ACC112 (cell line): Measurements from ENCODE around the gene LINC01488.

Source experiments
- H2AFZ ChIP-seq: fragments of 200-600 bp; sonication (generic); one replicate; pipeline ENCODE4 v1.6.0; 2017; ENCODE audit warnings: antibody characterized with exemption, low read length; ENCODE audit not compliant: unreplicated experiment
- H3K27ac ChIP-seq: fragments of 200-600 bp; sonication (generic); 2 replicates; pipeline ENCODE4 v1.5.1; 2014; ENCODE audit warnings: low read depth, mild to moderate bottlenecking, antibody characterized with exemption, low read length, moderate library complexity
- H3K27me3 ChIP-seq: fragments of 200-600 bp; sonication (generic); 2 replicates; pipeline ENCODE4 v1.6.1; 2014; ENCODE audit warnings: mild to moderate bottlenecking, antibody characterized with exemption, low read length, moderate library complexity, mixed read lengths; ENCODE audit not compliant: insufficient read depth
- H3K36me3 ChIP-seq: fragments of 200-600 bp; sonication (generic); 2 replicates; pipeline ENCODE4 v1.6.1; 2016; ENCODE audit warnings: mild to moderate bottlenecking, antibody characterized with exemption, low read length, moderate library complexity, mixed read lengths; ENCODE audit not compliant: insufficient read depth
- H3K4me1 ChIP-seq: fragments of 200-600 bp; sonication (generic); one replicate; pipeline ENCODE4 v1.6.1; 2016; ENCODE audit warnings: low read length, mixed read lengths; ENCODE audit not compliant: insufficient read depth, unreplicated experiment, control insufficient read depth
- H3K4me3 ChIP-seq: fragments of 200-600 bp; sonication (generic); 2 replicates; pipeline ENCODE4 v1.5.1; 2014; ENCODE audit warnings: mild to moderate bottlenecking, low read depth, low read length
- H3K79me2 ChIP-seq: fragments of 200-600 bp; sonication (generic); one replicate; pipeline ENCODE4 v1.6.0; 2016; ENCODE audit warnings: low read length; ENCODE audit not compliant: control insufficient read depth, unreplicated experiment, insufficient read depth

The LINC01488 gene

DNA sequence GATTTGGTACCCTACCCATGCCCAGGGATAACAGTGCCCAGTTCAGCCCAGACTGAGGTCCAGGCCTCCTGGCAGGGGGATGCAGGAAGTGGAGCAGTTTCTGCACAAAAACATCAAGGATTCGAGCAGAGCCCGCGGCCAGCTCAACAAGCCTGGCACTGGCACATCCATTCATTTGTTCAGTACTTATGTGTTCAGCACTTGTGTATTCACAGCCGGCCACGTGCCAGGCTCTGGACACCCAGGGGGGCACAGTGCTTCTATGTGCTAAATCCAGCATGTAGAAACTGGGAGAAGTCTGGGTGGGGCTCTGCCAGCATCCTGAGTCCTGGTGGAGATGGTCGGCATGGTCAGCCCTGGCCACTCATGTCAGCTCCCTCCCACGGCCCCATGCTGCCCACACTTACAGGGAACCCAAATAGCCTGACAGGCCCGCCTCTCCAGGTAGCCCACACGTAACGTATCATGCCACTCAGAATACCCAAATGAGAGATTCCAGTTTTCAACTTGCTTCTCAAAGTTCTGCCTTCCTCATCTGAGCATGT is 28.5 kb downstream of the LINC01488 start:
- no peaks in the 10 kb centered on the region for H3K79me2 ChIP-seq
- no peaks in the 10 kb centered on the region for H3K36me3 ChIP-seq
- H3K27ac ChIP-seq, result no peak overlapping the region
- H3K27me3 ChIP-seq, result no peaks in the 10 kb centered on the region
- no peak overlapping the region for H2AFZ ChIP-seq
- H3K4me3 ChIP-seq, result no peak overlapping the region
- H3K4me1 ChIP-seq, result peaks cover 28% of the 10 kb centered on the region

DNA sequence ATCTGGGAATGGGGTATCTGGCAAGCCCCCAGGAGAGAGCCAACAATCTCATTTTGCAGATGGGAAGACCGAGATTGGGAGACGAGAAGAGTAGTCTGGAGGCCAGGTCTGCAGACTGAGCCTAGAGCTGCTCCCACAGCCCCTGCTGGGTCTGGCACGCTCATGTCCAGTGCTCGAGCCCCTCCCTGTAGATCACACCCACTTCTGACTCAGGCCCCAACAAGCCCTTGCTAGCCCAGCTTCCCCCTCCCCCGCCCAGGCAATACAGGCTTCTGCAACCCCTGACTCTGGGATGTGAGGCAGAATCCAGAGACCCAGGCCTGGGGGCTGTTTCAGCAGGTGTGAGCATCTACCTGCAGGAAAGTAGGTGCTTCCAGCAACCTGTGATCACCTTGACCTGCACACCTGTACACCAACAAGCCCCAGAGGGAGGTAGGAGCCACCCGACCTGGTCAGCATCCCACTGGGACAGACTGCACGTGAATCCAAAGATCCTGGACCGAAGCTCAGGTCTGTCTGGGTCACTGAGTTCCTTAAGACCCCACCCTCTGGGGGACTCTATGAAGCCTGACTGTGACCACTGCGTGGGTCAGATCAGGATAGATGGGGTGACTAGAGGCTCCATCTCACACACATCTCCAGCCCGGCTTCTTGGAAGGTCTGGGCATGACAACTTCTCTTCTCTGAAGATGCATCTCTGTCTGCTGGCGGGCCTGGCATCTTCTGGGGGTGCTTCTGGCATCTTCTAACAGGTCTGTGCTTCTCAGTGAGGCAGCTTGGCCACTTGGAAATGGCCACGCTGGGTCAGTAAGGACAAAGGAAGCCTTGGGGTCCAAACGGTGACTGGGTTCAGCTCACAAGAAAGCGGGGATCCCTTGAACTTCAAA is 29.3 kb downstream of the LINC01488 start:
- Histone ChIP-seq H3K79me2 (no peaks in the 10 kb centered on the region), H3K27ac (no peak overlapping the region), H2AFZ (no peak overlapping the region), H3K36me3 (no peaks in the 10 kb centered on the region), H3K4me3 (no peak overlapping the region), H3K27me3 (no peaks in the 10 kb centered on the region), H3K4me1 (peaks cover 28% of the 10 kb centered on the region)

DNA sequence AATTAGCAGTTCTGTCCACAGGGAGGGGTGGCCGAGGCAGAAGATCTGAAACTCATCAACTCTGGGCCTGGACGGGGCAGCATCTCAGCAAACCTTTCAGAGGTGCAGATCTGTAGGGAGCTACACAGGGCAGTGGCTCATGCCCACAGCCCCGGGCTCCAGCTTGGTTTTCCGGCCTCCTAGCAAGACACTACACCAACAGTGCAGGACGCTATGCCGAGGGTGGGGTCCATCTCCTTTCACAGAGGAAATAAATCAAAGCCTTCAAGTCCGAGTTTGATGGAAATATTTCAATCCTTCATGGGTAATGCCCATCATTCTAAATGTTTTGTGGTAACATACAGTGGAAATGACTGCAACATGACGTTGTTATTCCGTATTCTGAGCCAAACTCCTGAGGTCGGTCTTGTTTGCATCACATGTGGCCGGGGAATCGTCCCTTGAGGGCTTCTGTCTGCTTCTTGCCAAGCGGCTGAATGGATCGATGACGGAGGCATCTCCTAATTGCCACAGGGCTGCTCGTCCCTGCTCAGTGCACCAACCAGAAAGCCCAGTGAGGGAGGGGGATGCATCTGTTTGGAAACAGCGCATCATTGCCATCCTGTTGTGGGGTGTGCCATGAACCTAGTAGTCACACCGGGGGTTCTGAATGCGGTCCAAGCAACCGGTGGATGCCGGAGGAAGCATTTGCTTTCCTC is 30.0 kb downstream of the LINC01488 start:
- H3K79me2 ChIP-seq, result no peaks in the 10 kb centered on the region
- peaks cover 28% of the 10 kb centered on the region for H3K4me1 ChIP-seq
- H2AFZ ChIP-seq, result no peak overlapping the region
- no peak overlapping the region for H3K27ac ChIP-seq
- no peaks in the 10 kb centered on the region for H3K27me3 ChIP-seq
- H3K4me3 ChIP-seq, result no peak overlapping the region
- H3K36me3 ChIP-seq, result no peaks in the 10 kb centered on the region

DNA sequence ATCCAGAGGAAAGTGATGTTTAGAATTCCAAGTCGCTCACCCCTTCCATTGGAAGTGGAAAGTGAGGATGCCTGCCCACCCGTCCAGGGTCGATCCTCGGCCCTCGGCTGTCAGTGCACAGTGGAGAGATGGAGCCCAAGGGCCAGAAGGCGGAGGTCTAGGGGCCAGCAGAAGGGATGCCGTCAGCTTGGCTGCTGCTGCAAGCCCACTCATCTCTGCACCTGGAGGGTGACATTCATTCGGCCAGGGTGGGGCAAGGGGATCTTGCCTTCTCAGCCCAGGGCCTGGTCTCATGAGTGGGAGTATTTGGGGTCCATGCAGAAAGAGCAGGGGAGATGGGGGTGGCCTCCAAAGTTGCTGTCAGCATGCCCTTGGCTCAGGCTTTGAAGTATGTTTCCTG is 30.7 kb downstream of the LINC01488 start:
- no peaks in the 10 kb centered on the region for H3K36me3 ChIP-seq
- H3K27ac ChIP-seq, result no peak overlapping the region
- H2AFZ ChIP-seq, result no peak overlapping the region
- H3K27me3 ChIP-seq, result no peaks in the 10 kb centered on the region
- H3K4me3 ChIP-seq, result no peak overlapping the region
- H3K4me1 ChIP-seq, result peaks cover 28% of the 10 kb centered on the region
- no peaks in the 10 kb centered on the region for H3K79me2 ChIP-seq

DNA sequence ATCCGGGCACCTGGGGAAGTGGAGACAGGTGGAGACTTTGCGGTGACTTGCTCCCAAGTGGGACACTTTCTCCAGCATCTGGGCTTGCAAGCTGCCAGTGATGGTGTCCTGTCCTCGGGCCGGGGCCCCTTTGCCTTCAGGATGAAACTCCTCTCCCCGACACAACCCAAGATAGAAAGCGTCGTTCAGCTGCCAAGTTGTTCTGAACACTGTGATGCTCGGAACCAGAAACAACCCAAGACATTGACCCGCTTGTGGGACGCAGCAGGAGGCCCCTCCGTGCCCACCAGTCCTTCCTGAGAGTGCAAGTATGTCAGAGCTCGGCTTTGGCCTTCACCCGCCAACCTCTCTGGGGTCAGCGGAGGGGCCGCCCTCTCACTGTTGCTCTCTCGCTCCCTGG is 31.3 kb downstream of the LINC01488 start:
- H3K27ac ChIP-seq, result no peak overlapping the region
- no peaks in the 10 kb centered on the region for H3K27me3 ChIP-seq
- H2AFZ ChIP-seq, result no peak overlapping the region
- peaks cover 33% of the 10 kb centered on the region for H3K4me1 ChIP-seq
- H3K36me3 ChIP-seq, result no peaks in the 10 kb centered on the region
- H3K79me2 ChIP-seq, result no peaks in the 10 kb centered on the region
- no peak overlapping the region for H3K4me3 ChIP-seq

DNA sequence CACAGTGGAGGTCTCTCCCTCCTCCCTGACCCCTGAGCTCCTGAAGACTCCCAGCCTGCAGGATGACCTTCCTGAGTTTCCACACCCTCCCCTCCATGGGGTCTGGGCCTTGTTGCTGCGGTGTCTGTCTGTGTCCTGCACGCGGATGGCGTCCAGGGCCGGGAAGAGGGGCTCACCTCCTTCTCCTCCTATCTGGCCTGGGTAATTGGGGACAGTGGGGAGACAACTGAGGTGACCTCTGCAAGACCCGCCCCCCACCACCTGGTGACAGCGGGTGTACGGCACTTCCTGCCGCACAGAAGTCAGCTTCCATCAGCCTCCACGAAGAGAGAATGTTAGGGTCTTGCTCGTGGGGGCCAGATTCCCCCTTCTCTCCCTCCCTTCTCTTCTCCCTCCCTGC is 31.7 kb downstream of the LINC01488 start:
- Histone ChIP-seq H3K4me3 (no peak overlapping the region), H2AFZ (no peak overlapping the region), H3K27ac (no peak overlapping the region), H3K79me2 (no peaks in the 10 kb centered on the region), H3K36me3 (no peaks in the 10 kb centered on the region), H3K4me1 (peaks cover 35% of the 10 kb centered on the region), H3K27me3 (no peaks in the 10 kb centered on the region)

DNA sequence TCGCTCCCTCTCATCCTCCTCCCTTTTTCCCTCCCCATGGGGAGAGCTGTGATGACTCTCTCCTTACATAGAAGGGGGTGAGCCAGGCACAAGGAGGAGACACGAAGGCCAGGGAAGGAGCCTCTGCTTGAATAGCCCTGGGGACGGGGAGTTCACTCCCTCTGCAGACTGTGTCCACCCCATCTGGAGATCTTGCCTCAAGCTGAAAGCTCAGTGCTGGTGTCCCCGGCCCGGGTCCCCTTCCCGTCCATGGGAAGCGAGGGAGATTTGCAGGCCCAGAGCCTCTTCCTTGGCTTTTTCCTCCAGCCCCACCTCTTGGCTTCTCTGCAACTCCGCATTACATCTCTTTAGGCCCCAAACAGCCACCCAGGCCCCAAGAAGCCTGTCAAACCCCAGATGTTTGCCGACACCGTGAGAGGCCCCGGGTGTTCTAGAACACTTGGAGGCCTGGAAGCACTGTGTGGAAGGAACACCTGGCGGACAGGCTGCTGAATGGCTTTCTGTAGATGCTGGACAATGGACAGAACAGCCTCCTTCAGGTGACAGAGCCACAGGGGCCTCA is 32.3 kb downstream of the LINC01488 start:
- no peak overlapping the region for H3K27ac ChIP-seq
- no peak overlapping the region for H3K4me3 ChIP-seq
- no peak overlapping the region for H2AFZ ChIP-seq
- H3K27me3 ChIP-seq, result no peaks in the 10 kb centered on the region
- H3K4me1 ChIP-seq, result peaks cover 39% of the 10 kb centered on the region
- no peaks in the 10 kb centered on the region for H3K79me2 ChIP-seq
- H3K36me3 ChIP-seq, result no peaks in the 10 kb centered on the region

DNA sequence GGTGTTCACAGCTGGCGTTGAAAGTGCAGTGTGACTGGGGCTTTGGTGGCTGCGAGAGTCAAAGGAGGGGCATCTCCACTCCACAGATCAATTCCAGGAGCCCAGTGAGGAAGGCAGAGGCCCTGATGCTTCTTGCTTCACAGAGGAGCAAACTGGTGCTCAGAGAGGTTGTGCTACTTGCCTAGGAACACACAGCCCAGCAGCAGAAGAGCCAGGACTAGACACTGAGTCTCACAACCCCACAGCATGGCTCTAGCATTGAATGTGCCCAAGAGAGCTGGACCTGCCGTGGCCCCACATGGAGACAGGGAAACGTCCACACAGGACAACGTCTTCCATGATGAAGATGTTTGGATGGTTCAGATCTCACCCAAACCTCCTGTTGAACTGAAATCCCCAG is 33.3 kb downstream of the LINC01488 start:
- Histone ChIP-seq H3K27ac (no peak overlapping the region), H3K79me2 (no peaks in the 10 kb centered on the region), H3K36me3 (no peaks in the 10 kb centered on the region), H2AFZ (no peak overlapping the region), H3K4me3 (no peak overlapping the region), H3K4me1 (peaks cover 29% of the 10 kb centered on the region), H3K27me3 (no peaks in the 10 kb centered on the region)

DNA sequence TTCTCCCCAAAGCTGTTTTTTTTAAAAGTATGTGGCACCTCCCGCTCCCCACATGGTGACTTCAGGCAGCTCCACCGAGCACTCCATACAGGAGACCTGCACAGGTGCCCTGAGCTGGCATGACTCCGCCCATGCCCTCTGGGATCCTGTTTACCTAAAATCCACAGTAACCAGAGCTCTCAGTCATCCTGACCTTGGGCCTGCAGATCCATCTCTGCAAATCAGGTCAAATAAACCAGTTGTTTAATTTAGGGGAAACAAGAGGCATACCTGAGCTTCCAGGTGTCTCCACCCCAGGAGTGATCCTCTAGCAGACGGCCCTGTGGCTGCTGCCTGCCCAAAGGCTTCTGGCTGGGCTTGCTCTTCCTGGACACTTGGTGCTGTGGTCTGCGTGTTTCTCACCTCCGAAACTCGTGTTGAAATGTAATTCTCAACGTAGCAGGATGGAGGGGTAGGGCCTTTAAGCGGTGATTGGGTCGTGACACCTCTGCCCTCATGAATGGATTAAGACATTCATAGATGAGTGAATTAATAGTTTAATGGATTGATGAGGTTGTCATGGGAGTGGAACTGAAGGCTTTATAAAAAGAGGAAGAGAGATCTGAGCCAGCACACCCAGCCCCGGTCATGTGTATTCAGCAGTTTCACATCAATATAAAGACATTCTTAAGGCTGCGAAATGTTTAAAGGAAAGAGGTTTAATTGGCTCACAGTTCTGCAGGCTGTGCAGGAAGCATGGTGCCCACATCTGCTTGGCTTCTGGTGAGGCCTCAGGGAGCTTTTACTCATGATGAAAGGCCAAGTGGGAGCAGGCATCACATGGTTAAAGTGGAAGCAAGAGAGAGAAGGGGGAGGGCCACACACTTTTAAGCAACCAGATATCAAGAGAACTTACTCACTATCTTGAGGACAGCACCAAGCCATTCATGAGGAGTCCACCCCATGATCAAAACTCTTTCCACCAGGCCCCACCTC is 34.1 kb downstream of the LINC01488 start:
- no peaks in the 10 kb centered on the region for H3K27me3 ChIP-seq
- no peak overlapping the region for H3K4me3 ChIP-seq
- no peaks in the 10 kb centered on the region for H3K79me2 ChIP-seq
- no peaks in the 10 kb centered on the region for H3K36me3 ChIP-seq
- H2AFZ ChIP-seq, result no peak overlapping the region
- H3K27ac ChIP-seq, result no peak overlapping the region
- H3K4me1 ChIP-seq, result peaks cover 21% of the 10 kb centered on the region

DNA sequence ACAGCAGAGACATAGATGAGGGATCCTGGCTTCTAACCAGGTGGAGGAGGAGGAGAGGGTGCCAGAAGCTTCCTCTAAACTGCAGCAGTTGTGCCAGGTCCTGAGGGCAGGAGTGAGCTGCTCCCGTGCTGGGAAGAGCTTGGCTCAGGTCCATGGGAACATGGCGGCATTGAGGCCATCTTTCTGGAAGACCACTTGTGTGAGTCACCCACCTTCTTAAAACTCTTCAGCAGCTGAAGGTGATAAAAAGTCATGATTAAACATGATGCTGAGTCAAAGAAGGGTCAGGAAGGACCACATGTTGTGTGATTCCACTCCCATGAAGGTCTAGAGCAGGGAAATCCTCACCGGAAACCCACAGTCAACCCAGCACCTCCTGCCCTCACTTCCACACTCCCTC is 35.1 kb downstream of the LINC01488 start:
- H2AFZ ChIP-seq, result no peak overlapping the region
- peaks cover 14% of the 10 kb centered on the region for H3K4me1 ChIP-seq
- H3K27ac ChIP-seq, result no peak overlapping the region
- no peaks in the 10 kb centered on the region for H3K79me2 ChIP-seq
- no peaks in the 10 kb centered on the region for H3K36me3 ChIP-seq
- no peaks in the 10 kb centered on the region for H3K27me3 ChIP-seq
- no peak overlapping the region for H3K4me3 ChIP-seq
